Parathyroid adenoma (tissue), 2 donors: Measurements from ENCODE around the gene CADM1.

ENCODE experiments used
- H2AFZ ChIP-seq: fragments of 300-600 bp; sonication (generic); one replicate; pipeline ENCODE4 v1.7.0; 2017; ENCODE audit warnings: antibody characterized with exemption, mild to moderate bottlenecking
- H3K27ac ChIP-seq: fragments of 300-600 bp; sonication (generic); one replicate; pipeline ENCODE4 v1.7.0; 2017
- H3K27me3 ChIP-seq: fragments of 300-600 bp; sonication (generic); one replicate; pipeline ENCODE4 v1.7.0; 2017; ENCODE audit warnings: low read length; ENCODE audit not compliant: control insufficient read depth, insufficient read depth
- H3K36me3 ChIP-seq: fragments of 300-600 bp; sonication (generic); one replicate; pipeline ENCODE4 v1.7.0; 2017; ENCODE audit warnings: low read length; ENCODE audit not compliant: control insufficient read depth, insufficient read depth
- H3K4me1 ChIP-seq: fragments of 300-600 bp; sonication (generic); one replicate; pipeline ENCODE4 v1.7.0; 2017; ENCODE audit warnings: control low read depth
- H3K4me2 ChIP-seq: fragments of 300-600 bp; sonication (generic); one replicate; pipeline ENCODE4 v1.7.0; 2017; ENCODE audit warnings: low read length
- H3K4me3 ChIP-seq: fragments of 300-600 bp; sonication (generic); one replicate; pipeline ENCODE4 v1.7.0; 2017; ENCODE audit warnings: low read depth, low read length
- H3K79me2 ChIP-seq: fragments of 300-600 bp; sonication (generic); one replicate; pipeline ENCODE4 v1.7.0; 2017; ENCODE audit warnings: control low read depth
- H3K9ac ChIP-seq: fragments of 300-600 bp; sonication (generic); one replicate; pipeline ENCODE4 v1.7.0; 2017; ENCODE audit warnings: mild to moderate bottlenecking
- H3K9me3 ChIP-seq: fragments of 300-600 bp; sonication (generic); one replicate; pipeline ENCODE4 v1.7.0; 2017; ENCODE audit warnings: low read length; ENCODE audit not compliant: control insufficient read depth
- TF ChIP-seq, protein P1 (sequence below): fragments of 300-600 bp; sonication (generic); IDR thresholded peaks from one replicate; pipeline ENCODE4 v1.7.0; 2017; ENCODE audit warnings: antibody characterized with exemption, mild to moderate bottlenecking
- donor health status: primary hyperparathyroidism.

The CADM1 gene

GRCh38 chr11:115364896-115365295, 139.3 kb downstream of the CADM1 start:
- Histone ChIP-seq H3K4me3 (no peak overlapping the region), H3K9ac (no peak overlapping the region), H3K9me3 (no peaks in the 10 kb centered on the region), H3K36me3 (no peaks in the 10 kb centered on the region), H3K4me1 (no peaks in the 10 kb centered on the region), H2AFZ (no peak overlapping the region), H3K79me2 (no peaks in the 10 kb centered on the region), H3K4me2 (no peak overlapping the region), H3K27me3 (no peaks in the 10 kb centered on the region), H3K27ac (no peak overlapping the region)
- TF ChIP-seq, protein P1, sequence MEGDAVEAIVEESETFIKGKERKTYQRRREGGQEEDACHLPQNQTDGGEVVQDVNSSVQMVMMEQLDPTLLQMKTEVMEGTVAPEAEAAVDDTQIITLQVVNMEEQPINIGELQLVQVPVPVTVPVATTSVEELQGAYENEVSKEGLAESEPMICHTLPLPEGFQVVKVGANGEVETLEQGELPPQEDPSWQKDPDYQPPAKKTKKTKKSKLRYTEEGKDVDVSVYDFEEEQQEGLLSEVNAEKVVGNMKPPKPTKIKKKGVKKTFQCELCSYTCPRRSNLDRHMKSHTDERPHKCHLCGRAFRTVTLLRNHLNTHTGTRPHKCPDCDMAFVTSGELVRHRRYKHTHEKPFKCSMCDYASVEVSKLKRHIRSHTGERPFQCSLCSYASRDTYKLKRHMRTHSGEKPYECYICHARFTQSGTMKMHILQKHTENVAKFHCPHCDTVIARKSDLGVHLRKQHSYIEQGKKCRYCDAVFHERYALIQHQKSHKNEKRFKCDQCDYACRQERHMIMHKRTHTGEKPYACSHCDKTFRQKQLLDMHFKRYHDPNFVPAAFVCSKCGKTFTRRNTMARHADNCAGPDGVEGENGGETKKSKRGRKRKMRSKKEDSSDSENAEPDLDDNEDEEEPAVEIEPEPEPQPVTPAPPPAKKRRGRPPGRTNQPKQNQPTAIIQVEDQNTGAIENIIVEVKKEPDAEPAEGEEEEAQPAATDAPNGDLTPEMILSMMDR: no peak

- H3K4me3 ChIP-seq: no peak overlapping the region
- TF ChIP-seq, protein P1: no peak
- no peak overlapping the region for H3K9ac ChIP-seq
- H2AFZ ChIP-seq: no peak overlapping the region
- H3K4me2 ChIP-seq: no peak overlapping the region
- H3K4me1 ChIP-seq: no peaks in the 10 kb centered on the region
- no peaks in the 10 kb centered on the region for H3K9me3 ChIP-seq
- no peaks in the 10 kb centered on the region for H3K36me3 ChIP-seq
- H3K79me2 ChIP-seq: no peaks in the 10 kb centered on the region
- H3K27ac ChIP-seq: no peak overlapping the region
- no peaks in the 10 kb centered on the region for H3K27me3 ChIP-seq
Measured at GRCh38 chr11:115363921-115364320, 140.3 kb downstream of the CADM1 start.

DNA sequence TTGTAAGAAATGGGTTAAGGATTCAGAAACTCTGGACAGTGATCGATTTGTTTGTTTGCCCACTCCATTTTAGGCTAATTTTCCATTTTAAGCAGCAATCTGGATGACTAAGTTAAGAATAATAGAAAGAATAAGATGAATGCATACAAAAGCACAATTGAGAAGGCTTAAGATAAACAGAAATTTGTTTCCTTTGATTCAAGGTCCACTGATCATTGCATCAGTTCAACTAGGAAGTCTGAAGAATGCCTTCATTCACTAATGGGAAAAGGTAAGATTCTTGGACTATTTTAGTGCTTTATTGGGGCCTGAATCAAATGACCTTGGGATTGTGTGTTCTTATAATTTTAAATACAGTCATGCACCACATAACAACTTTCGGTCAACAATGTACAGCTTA, 140.8 kb downstream of the CADM1 start:
- H3K79me2 ChIP-seq: no peaks in the 10 kb centered on the region
- H3K4me1 ChIP-seq: no peaks in the 10 kb centered on the region
- H3K9ac ChIP-seq: no peak overlapping the region
- TF ChIP-seq, protein P1: no peak
- no peak overlapping the region for H3K4me2 ChIP-seq
- H3K36me3 ChIP-seq: no peaks in the 10 kb centered on the region
- no peaks in the 10 kb centered on the region for H3K27me3 ChIP-seq
- no peaks in the 10 kb centered on the region for H3K9me3 ChIP-seq
- no peak overlapping the region for H3K4me3 ChIP-seq
- H3K27ac ChIP-seq: no peak overlapping the region
- no peak overlapping the region for H2AFZ ChIP-seq

GRCh38 chr11:115362997-115363396, 141.2 kb downstream of the CADM1 start:
- Histone ChIP-seq H3K36me3 (no peaks in the 10 kb centered on the region), H3K9ac (no peak overlapping the region), H3K27ac (no peak overlapping the region), H3K79me2 (no peaks in the 10 kb centered on the region), H3K4me1 (no peaks in the 10 kb centered on the region), H3K9me3 (no peaks in the 10 kb centered on the region), H3K4me3 (no peak overlapping the region), H3K27me3 (no peaks in the 10 kb centered on the region), H3K4me2 (no peak overlapping the region), H2AFZ (no peak overlapping the region)
- TF ChIP-seq, protein P1: no peak

- H3K79me2 ChIP-seq: no peaks in the 10 kb centered on the region
- no peak overlapping the region for H3K4me2 ChIP-seq
- H3K27me3 ChIP-seq: no peaks in the 10 kb centered on the region
- TF ChIP-seq, protein P1: no peak
- no peak overlapping the region for H3K4me3 ChIP-seq
- H2AFZ ChIP-seq: no peak overlapping the region
- H3K4me1 ChIP-seq: no peaks in the 10 kb centered on the region
- H3K9me3 ChIP-seq: no peaks in the 10 kb centered on the region
- H3K9ac ChIP-seq: no peak overlapping the region
- H3K36me3 ChIP-seq: no peaks in the 10 kb centered on the region
- no peak overlapping the region for H3K27ac ChIP-seq
Measured at GRCh38 chr11:115361025-115361424, 143.2 kb downstream of the CADM1 start.
